Effector memory CD4-positive, alpha-beta T cell (primary cell): Measurements from ENCODE around the gene NACC2.

Experiments
- DNase-seq, 3 donors: peaks; one replicate each; pipeline ENCODE4 v3.0.0-alpha.2; 2020
- H3K27ac ChIP-seq: 2 replicates; pipeline ENCODE4 v1.7.0; 2013; ENCODE audit warnings: mild to moderate bottlenecking, low read length, moderate library complexity; ENCODE audit not compliant: insufficient read depth, poor library complexity, severe bottlenecking
- H3K27me3 ChIP-seq: replicated peaks from 2 replicates; pipeline ENCODE4 v1.7.0; 2013; ENCODE audit warnings: mild to moderate bottlenecking, low read length; ENCODE audit not compliant: insufficient read depth, control insufficient read depth, poor library complexity, severe bottlenecking
- H3K36me3 ChIP-seq: 2 replicates; pipeline ENCODE4 v1.7.0; 2013; ENCODE audit warnings: mild to moderate bottlenecking, low read length, moderate library complexity; ENCODE audit not compliant: control insufficient read depth, insufficient read depth
- H3K4me1 ChIP-seq: 2 replicates; pipeline ENCODE4 v1.7.0; 2013; ENCODE audit warnings: low read length, mild to moderate bottlenecking; ENCODE audit not compliant: control insufficient read depth, insufficient read depth, poor library complexity, severe bottlenecking
- H3K4me3 ChIP-seq: 2 replicates; pipeline ENCODE4 v1.7.0; 2013; ENCODE audit warnings: low read length, low read depth, mild to moderate bottlenecking; ENCODE audit not compliant: insufficient read depth, poor library complexity, severe bottlenecking
- H3K9me3 ChIP-seq: 2 replicates; pipeline ENCODE4 v1.7.0; 2013; ENCODE audit warnings: mild to moderate bottlenecking, low read length, moderate library complexity; ENCODE audit not compliant: control insufficient read depth

NACC2 gene

GRCh38 chr9:135995816-135996215, 99.3 kb downstream of the NACC2 start:
- Histone ChIP-seq H3K4me3 (no peak overlapping the region), H3K4me1 (peaks cover 15% of the 10 kb centered on the region), H3K9me3 (no peaks in the 10 kb centered on the region), H3K27me3 (no peaks in the 10 kb centered on the region), H3K36me3 (no peaks in the 10 kb centered on the region), H3K27ac (no peak overlapping the region)
- DNase-seq: no peak

GRCh38 chr9:135994501-135995192, 100.4 kb downstream of the NACC2 start:
- Histone ChIP-seq H3K36me3 (no peaks in the 10 kb centered on the region), H3K4me1 (peaks cover 23% of the 10 kb centered on the region), H3K9me3 (no peaks in the 10 kb centered on the region), H3K27ac (no peak overlapping the region), H3K27me3 (no peaks in the 10 kb centered on the region), H3K4me3 (no peak overlapping the region)
- no peak for DNase-seq

- Histone ChIP-seq H3K9me3 (no peaks in the 10 kb centered on the region), H3K27me3 (no peaks in the 10 kb centered on the region), H3K36me3 (no peaks in the 10 kb centered on the region), H3K4me3 (no peak overlapping the region), H3K27ac (no peak overlapping the region), H3K4me1 (peaks cover 24% of the 10 kb centered on the region)
- DNase-seq: no peak
These were observed 101.2 kb downstream of the NACC2 start for GRCh38 chr9:135993765-135994500.

GRCh38 chr9:135993409-135993742, 101.7 kb downstream of the NACC2 start:
- H3K36me3 ChIP-seq: no peaks in the 10 kb centered on the region
- no peaks in the 10 kb centered on the region for H3K27me3 ChIP-seq
- H3K4me3 ChIP-seq: no peak overlapping the region
- DNase-seq: no peak
- H3K9me3 ChIP-seq: no peaks in the 10 kb centered on the region
- H3K27ac ChIP-seq: no peak overlapping the region
- H3K4me1 ChIP-seq: peaks cover 24% of the 10 kb centered on the region

GRCh38 chr9:135992486-135993408, 102.3 kb downstream of the NACC2 start:
- H3K4me1 ChIP-seq: peaks cover 24% of the 10 kb centered on the region
- no peaks in the 10 kb centered on the region for H3K36me3 ChIP-seq
- peak overlapping the region; percentile 35 for H3K4me3 ChIP-seq
- H3K9me3 ChIP-seq: no peaks in the 10 kb centered on the region
- no peak for DNase-seq
- peak overlapping the region; percentile 48 for H3K27ac ChIP-seq
- H3K27me3 ChIP-seq: no peaks in the 10 kb centered on the region

GRCh38 chr9:135991771-135992170, 103.3 kb downstream of the NACC2 start:
- H3K36me3 ChIP-seq: no peaks in the 10 kb centered on the region
- H3K9me3 ChIP-seq: no peaks in the 10 kb centered on the region
- no peak overlapping the region for H3K4me3 ChIP-seq
- no peak for DNase-seq
- H3K27me3 ChIP-seq: no peaks in the 10 kb centered on the region
- peaks cover 24% of the 10 kb centered on the region for H3K4me1 ChIP-seq
- H3K27ac ChIP-seq: peak overlapping the region; percentile 48

- H3K9me3 ChIP-seq: no peaks in the 10 kb centered on the region
- H3K36me3 ChIP-seq: no peaks in the 10 kb centered on the region
- H3K4me1 ChIP-seq: peaks cover 24% of the 10 kb centered on the region
- H3K4me3 ChIP-seq: peak overlapping the region; percentile 45
- no peaks in the 10 kb centered on the region for H3K27me3 ChIP-seq
- H3K27ac ChIP-seq: no peak overlapping the region
- peak; percentile 31 to 61 (median 59) for DNase-seq
These were observed 104.3 kb downstream of the NACC2 start for GRCh38 chr9:135990468-135991429.

GRCh38 chr9:135989722-135990467, 105.2 kb downstream of the NACC2 start:
- H3K27me3 ChIP-seq: no peaks in the 10 kb centered on the region

GRCh38 chr9:135989157-135989556, 105.9 kb downstream of the NACC2 start:
- no peak for DNase-seq
- H3K27ac ChIP-seq: no peak overlapping the region
- peaks cover 24% of the 10 kb centered on the region for H3K4me1 ChIP-seq
- no peaks in the 10 kb centered on the region for H3K27me3 ChIP-seq
- H3K36me3 ChIP-seq: no peaks in the 10 kb centered on the region
- no peaks in the 10 kb centered on the region for H3K9me3 ChIP-seq
- no peak overlapping the region for H3K4me3 ChIP-seq

More at GRCh38 chr9:135989722-135990467, 105.2 kb downstream of the NACC2 start:
- DNase-seq: no peak
- no peaks in the 10 kb centered on the region for H3K9me3 ChIP-seq
- H3K36me3 ChIP-seq: no peaks in the 10 kb centered on the region
- peak overlapping the region; percentile 45 for H3K4me3 ChIP-seq
- peaks cover 24% of the 10 kb centered on the region for H3K4me1 ChIP-seq
- no peak overlapping the region for H3K27ac ChIP-seq
